Naive thymus-derived CD4-positive, alpha-beta T cell (primary cell): ENCODE data around the gene NTM. TPM values are rescaled to one million over a fixed set of nuclear protein-coding genes. Genes with fewer than 3 reads are reported as not detected.

Experiments used
- ATAC-seq: fragments of 150-1000 bp; cut with Tn5 transposase; 2 replicates; pipeline ENCODE4 v1.10.0; 2021; ENCODE audit warnings: mild to moderate bottlenecking, moderate library complexity
- CTCF ChIA-PET: fragments of 350-600 bp; sonication (Branson Sonifier 250); formaldehyde crosslinking; loops from one replicate; lab custom pipeline; 2021; ENCODE audit warnings: antibody characterized with exemption; lab: Charles Lee
- POLR2A ChIA-PET: fragments of 350-600 bp; sonication (Branson Sonifier 250); formaldehyde crosslinking; loops from one replicate; lab custom pipeline; 2021; ENCODE audit warnings: antibody characterized with exemption, inconsistent platforms; lab: Charles Lee
- DNase-seq, 9 donors: peaks; one replicate each; pipeline versions ENCODE4 v3.0.0 to v3.0.0-alpha.2; 2020 to 2022; ENCODE audit warnings: mixed read lengths in 1 of 9
- H3K27ac ChIP-seq: one replicate; pipeline ENCODE4 v1.7.0; 2013; ENCODE audit warnings: mild to moderate bottlenecking, low read depth, low read length, moderate library complexity
- H3K27me3 ChIP-seq, 2 donors: one replicate each; pipeline ENCODE4 v1.7.0; 2013; ENCODE audit warnings: low read length in 2 of 2, mild to moderate bottlenecking in 2 of 2, moderate library complexity in 2 of 2; ENCODE audit not compliant: control insufficient read depth in 2 of 2, insufficient read depth in 2 of 2
- H3K36me3 ChIP-seq, 3 experiments: 1 replicate in 2 of 3; 2 replicates in 1 of 3; pipeline ENCODE4 v1.7.0; 2013; ENCODE audit warnings: low read length in 3 of 3, mild to moderate bottlenecking in 3 of 3, moderate library complexity in 1 of 3; ENCODE audit not compliant: insufficient read depth in 3 of 3, control insufficient read depth in 2 of 3
- H3K4me1 ChIP-seq, 2 donors: one replicate each; pipeline ENCODE4 v1.7.0; 2013; ENCODE audit warnings: low read length in 2 of 2, mild to moderate bottlenecking in 2 of 2, moderate library complexity in 1 of 2; ENCODE audit not compliant: control insufficient read depth in 2 of 2, insufficient read depth in 2 of 2
- H3K4me3 ChIP-seq: 2 replicates; pipeline ENCODE4 v1.7.0; 2013; ENCODE audit warnings: mild to moderate bottlenecking, low read length
- H3K9me3 ChIP-seq, 3 experiments: 1 replicate in 2 of 3; 2 replicates in 1 of 3; pipeline ENCODE4 v1.7.0; 2013; ENCODE audit warnings: low read length in 3 of 3; ENCODE audit not compliant: control insufficient read depth in 2 of 3
- H3K27ac Mint-ChIP-seq, 9 donors: one replicate each; pipeline ENCODE4 v1.8.0; 2020 to 2022; ENCODE audit warnings: mixed read lengths in 9 of 9, mild to moderate bottlenecking in 8 of 9, moderate library complexity in 5 of 9, inconsistent platforms in 2 of 9
- H3K27me3 Mint-ChIP-seq, 5 donors: one replicate each; pipeline ENCODE4 v1.8.0; 2021 to 2022; ENCODE audit warnings: mixed read lengths in 5 of 5, mild to moderate bottlenecking in 1 of 5
- H3K36me3 Mint-ChIP-seq, 5 donors: one replicate each; pipeline ENCODE4 v1.8.0; 2020 to 2022; ENCODE audit warnings: mixed read lengths in 5 of 5, mild to moderate bottlenecking in 3 of 5, inconsistent platforms in 1 of 5
- H3K4me1 Mint-ChIP-seq, 7 donors: one replicate each; pipeline ENCODE4 v1.8.0; 2020 to 2022; ENCODE audit warnings: mixed read lengths in 7 of 7, mild to moderate bottlenecking in 3 of 7, inconsistent platforms in 1 of 7
- H3K4me3 Mint-ChIP-seq, 10 donors: one replicate each; pipeline ENCODE4 v1.8.0; 2020 to 2022; ENCODE audit warnings: mild to moderate bottlenecking in 10 of 10, mixed read lengths in 10 of 10, moderate library complexity in 6 of 10, inconsistent platforms in 2 of 10
- H3K9me3 Mint-ChIP-seq, 11 donors: one replicate each; pipeline ENCODE4 v1.8.0; 2020 to 2022; ENCODE audit warnings: mixed read lengths in 11 of 11, mild to moderate bottlenecking in 4 of 11, inconsistent platforms in 1 of 11, moderate library complexity in 1 of 11
- intact Hi-C, 2 donors: fragments of 100-400 bp; cut with micrococcal nuclease; formaldehyde crosslinking; loops; one replicate each; pipeline ENCODE4 v1.15.1; 2023
- polyA plus RNA-seq, 2 donors: library from polyadenylated mRNA; unstranded; fragments of 300-500 nt; fragmentation: Illumina TruSeq; gene quantifications; one replicate each; pipeline ENCODE4 v1.2.3, GENCODE V29; 2021
- total RNA-seq, 6 experiments: library from RNA in 5 of 6; stranded (reverse) in 5 of 6; gene quantifications; 1 replicate in 5 of 6; 2 replicates in 1 of 6; pipeline ENCODE4 v1.2.3 and lab custom pipeline; 2021 to 2026

The NTM gene
- total and polyA plus RNA-seq, 7 experiments from 2014 or later = not detected

DNA sequence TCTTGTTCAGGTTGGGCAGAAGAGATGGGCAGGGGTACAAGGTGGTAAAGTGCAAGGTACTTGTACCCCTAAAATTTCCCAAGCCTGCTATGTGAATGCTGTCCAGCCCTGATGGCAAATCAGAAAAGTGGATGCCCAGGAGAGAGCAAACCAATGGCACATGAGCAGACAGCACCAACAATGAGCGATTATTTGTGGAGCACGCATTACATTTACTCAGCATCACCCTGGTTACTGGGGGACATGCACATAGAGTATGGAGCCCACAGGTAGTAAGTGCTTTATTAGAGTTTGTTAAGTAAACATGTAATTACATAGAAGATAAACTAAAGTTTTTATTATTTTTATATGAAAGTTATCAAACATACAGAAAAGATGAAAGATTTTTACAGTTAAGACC is 165.7 kb downstream of the NTM start:
- Mint-ChIP-seq H3K4me1 (no peaks in the 10 kb centered on the region), H3K27me3 (peaks cover 0 to 4% (median 0%) of the 10 kb centered on the region in 5 donors), H3K36me3 (no peaks in the 10 kb centered on the region), H3K9me3 (peaks cover 0 to 15% (median 4%) of the 10 kb centered on the region in 11 donors), H3K27ac (no peak overlapping the region), H3K4me3 (no peak overlapping the region)
- ATAC-seq = no peak
- Histone ChIP-seq H3K4me3 (no peak overlapping the region), H3K4me1 (no peaks in the 10 kb centered on the region), H3K9me3 (no peaks in the 10 kb centered on the region), H3K27me3 (no peaks in the 10 kb centered on the region), H3K36me3 (no peaks in the 10 kb centered on the region), H3K27ac (no peak overlapping the region)
- POLR2A ChIA-PET = no interaction called here
- no peak for DNase-seq
- CTCF ChIA-PET = no interaction called here
- intact Hi-C loops = no loop called here

DNA sequence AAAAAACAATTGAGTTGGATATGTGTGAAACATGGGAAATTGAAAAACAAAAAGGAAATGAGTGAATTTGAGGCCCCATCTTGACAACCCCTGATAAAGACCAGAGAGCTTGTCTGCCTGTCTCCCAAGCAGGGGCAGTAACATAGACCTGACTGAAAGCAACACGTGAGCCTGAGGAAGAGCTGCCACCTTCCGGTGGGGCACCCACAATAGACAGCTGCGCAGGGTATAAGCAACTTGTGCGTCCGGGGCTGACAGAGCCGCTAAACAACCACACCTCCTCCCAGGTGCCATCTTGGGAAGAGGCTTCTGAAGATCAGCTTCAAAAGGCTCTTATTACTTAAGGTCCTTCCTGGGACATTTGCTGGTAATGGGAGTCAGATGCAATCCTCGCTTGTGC is 166.8 kb downstream of the NTM start:
- Mint-ChIP-seq H3K36me3 (no peaks in the 10 kb centered on the region), H3K27me3 (peaks cover 0 to 2% (median 0%) of the 10 kb centered on the region in 5 donors)
- CTCF ChIA-PET = no interaction called here

DNA sequence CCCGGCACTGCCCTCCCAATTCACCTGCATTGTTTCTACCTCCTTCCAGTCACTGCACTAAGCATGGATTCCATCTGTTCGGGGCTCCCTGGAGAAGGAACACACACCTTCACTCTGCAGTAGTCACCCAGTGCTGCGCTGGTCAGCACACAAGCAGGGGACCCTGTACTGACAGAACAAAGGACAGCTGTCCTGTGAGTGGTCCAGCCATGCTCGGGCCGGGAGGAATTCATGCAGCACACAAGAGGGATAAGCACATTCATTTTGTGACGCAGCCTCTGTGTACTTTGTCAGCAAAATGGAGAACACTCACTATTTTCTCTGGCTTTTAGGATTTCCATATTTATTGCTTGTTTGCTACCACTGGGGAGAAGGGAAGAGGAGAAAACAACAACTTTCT is 167.3 kb downstream of the NTM start:
- no peak for ATAC-seq
- no peak overlapping the region for H3K27ac ChIP-seq

More for the DNA sequence above, 166.8 kb downstream of the NTM start:
- H3K9me3 ChIP-seq = no peaks in the 10 kb centered on the region
- no peaks in the 10 kb centered on the region for H3K36me3 ChIP-seq
- H3K4me1 Mint-ChIP-seq = no peaks in the 10 kb centered on the region
- no peak for DNase-seq
- ATAC-seq = no peak
- H3K4me1 ChIP-seq = no peaks in the 10 kb centered on the region
- intact Hi-C loops = no loop called here
- no peak overlapping the region for H3K27ac Mint-ChIP-seq
- POLR2A ChIA-PET = no interaction called here
- H3K9me3 Mint-ChIP-seq = peaks cover 0 to 21% (median 4%) of the 10 kb centered on the region in 11 donors
- H3K27ac ChIP-seq = no peak overlapping the region
- H3K4me3 Mint-ChIP-seq = no peak overlapping the region
- no peaks in the 10 kb centered on the region for H3K27me3 ChIP-seq
- H3K4me3 ChIP-seq = no peak overlapping the region

DNA sequence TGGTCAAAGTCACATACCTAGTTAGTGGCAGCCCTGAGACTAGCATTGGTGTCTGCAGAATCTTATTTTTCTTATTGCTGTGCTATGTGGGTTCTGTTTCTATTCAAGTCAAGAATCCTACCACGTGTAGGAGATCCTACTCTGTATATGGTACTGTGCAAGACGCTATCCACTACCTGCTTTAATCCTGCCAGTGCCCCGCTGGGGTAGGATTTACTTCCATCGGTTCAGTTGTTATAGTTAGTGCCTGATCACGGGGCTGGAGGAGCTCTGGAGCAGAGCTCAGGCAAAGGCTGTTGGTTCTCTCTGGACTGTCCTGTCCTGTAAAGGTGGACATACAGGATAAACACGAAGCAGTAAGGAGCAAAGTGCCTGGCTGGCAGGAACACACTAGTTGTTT is 167.9 kb downstream of the NTM start:
- ATAC-seq (no peak), DNase-seq (no peak)
- Mint-ChIP-seq H3K27me3 (peaks cover 0 to 5% (median 0%) of the 10 kb centered on the region in 5 donors), H3K4me1 (no peaks in the 10 kb centered on the region), H3K4me3 (no peak overlapping the region), H3K9me3 (peaks cover 0 to 21% (median 4%) of the 10 kb centered on the region in 11 donors), H3K27ac (no peak overlapping the region), H3K36me3 (peaks cover 0 to 4% (median 0%) of the 10 kb centered on the region in 5 donors)
- POLR2A ChIA-PET = no interaction called here
- Histone ChIP-seq H3K4me3 (no peak overlapping the region), H3K36me3 (no peaks in the 10 kb centered on the region), H3K4me1 (no peaks in the 10 kb centered on the region), H3K27me3 (no peaks in the 10 kb centered on the region), H3K27ac (no peak overlapping the region), H3K9me3 (no peaks in the 10 kb centered on the region)
- CTCF ChIA-PET = no interaction called here
- intact Hi-C loops = no loop called here

More for the DNA sequence above, 167.3 kb downstream of the NTM start:
- CTCF ChIA-PET = no interaction called here
- DNase-seq = no peak
- peaks cover 0 to under 1% (median 0%) of the 10 kb centered on the region in 5 donors for H3K27me3 Mint-ChIP-seq
- no peak overlapping the region for H3K4me3 Mint-ChIP-seq
- intact Hi-C loops = no loop called here
- H3K4me3 ChIP-seq = no peak overlapping the region
- no peaks in the 10 kb centered on the region for H3K36me3 ChIP-seq
- peaks cover 0 to 21% (median 4%) of the 10 kb centered on the region in 11 donors for H3K9me3 Mint-ChIP-seq
- no peaks in the 10 kb centered on the region for H3K36me3 Mint-ChIP-seq
- POLR2A ChIA-PET = no interaction called here
- H3K27me3 ChIP-seq = no peaks in the 10 kb centered on the region
- H3K27ac Mint-ChIP-seq = no peak overlapping the region
- H3K4me1 Mint-ChIP-seq = no peaks in the 10 kb centered on the region
- no peaks in the 10 kb centered on the region for H3K4me1 ChIP-seq
- H3K9me3 ChIP-seq = no peaks in the 10 kb centered on the region

DNA sequence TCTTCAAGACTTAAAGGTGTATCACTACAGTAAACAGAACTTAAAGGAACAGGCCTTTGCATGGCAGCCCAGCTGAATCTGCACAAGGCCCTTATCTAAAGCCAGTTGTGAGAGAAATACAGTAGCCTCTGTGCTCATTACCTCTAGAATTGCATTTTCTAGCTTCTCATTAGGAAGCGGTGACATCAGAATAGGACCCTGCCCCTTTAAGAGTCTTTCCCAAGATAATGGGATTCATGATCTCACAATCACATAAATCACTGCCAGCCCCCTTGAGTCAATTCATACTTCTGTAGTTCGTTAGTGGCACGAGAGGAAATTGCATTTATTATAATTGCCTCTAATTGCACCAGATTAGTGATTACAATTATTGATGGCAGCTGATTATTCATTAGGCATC is 170.3 kb downstream of the NTM start:
- intact Hi-C loops = no loop called here
- ChIA-PET POLR2A (no interaction called here), CTCF (no interaction called here)
- no peak for DNase-seq
- H3K27me3 ChIP-seq = no peaks in the 10 kb centered on the region
- H3K36me3 Mint-ChIP-seq = peaks cover 0 to 7% (median 0%) of the 10 kb centered on the region in 5 donors
- H3K36me3 ChIP-seq = no peaks in the 10 kb centered on the region
- no peak overlapping the region for H3K27ac ChIP-seq
- H3K9me3 Mint-ChIP-seq = peaks cover 0 to 26% (median 4%) of the 10 kb centered on the region in 11 donors
- no peak overlapping the region for H3K4me3 Mint-ChIP-seq
- H3K4me1 ChIP-seq = no peaks in the 10 kb centered on the region
- no peak overlapping the region for H3K4me3 ChIP-seq
- H3K9me3 ChIP-seq = no peaks in the 10 kb centered on the region
- no peak for ATAC-seq
- peaks cover 0 to 9% (median 6%) of the 10 kb centered on the region in 5 donors for H3K27me3 Mint-ChIP-seq
- H3K27ac Mint-ChIP-seq = no peak overlapping the region
- H3K4me1 Mint-ChIP-seq = no peaks in the 10 kb centered on the region

DNA sequence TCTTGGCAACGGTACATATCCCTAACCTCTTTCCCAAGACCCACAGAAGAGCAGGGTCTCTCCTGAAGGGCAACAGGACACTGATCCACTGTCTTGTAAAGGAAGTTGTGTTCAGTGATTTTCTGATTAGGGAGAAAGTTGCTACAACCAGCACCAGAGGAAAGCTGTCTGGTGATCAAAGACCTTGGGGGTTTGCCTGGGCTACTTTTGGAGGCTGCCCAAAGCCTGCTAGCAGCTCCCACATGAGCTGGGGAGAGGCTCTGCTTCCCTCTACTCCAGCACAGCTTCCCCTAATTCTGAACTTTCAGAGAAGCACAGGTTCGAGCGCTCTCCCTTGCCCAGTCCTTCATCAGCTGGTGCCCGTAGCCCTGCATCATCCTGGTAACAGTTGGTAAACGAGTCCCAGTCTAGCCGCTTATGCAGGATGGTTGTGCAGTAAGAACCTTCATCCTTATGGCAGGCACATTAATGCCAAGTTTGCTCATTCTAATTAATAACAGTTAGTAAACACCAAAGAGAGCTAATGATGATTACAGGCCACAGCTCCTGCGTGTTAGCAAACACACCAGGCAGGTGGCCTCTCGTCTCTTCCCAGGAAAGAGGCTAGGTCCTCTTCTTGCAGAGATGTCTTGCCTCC is 173.1 kb downstream of the NTM start:
- no peak overlapping the region for H3K27ac Mint-ChIP-seq
- no peaks in the 10 kb centered on the region for H3K9me3 ChIP-seq
- peaks cover 0 to 24% (median 4%) of the 10 kb centered on the region in 11 donors for H3K9me3 Mint-ChIP-seq

DNA sequence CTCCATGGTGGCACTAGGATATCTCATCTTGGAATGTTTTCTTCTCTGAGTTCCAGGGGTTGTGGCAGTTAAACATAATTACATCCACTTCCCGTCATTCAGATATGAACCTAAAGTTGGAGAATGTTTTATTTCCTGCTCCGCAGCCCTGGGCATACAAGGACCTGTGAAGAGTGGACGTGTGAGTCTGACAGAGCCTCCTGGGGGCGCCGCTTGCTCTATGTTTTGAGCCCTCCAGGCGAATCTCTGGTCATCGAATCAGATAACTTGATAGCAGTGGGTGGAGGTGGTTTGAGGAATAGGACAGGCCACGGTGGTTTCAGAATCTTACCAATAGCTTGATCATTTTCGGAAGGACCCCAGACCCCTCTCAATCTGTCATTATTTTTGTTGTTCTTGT is 174.2 kb downstream of the NTM start:
- H3K36me3 Mint-ChIP-seq = peaks cover 0 to 7% (median 0%) of the 10 kb centered on the region in 5 donors
- Histone ChIP-seq H3K4me3 (no peak overlapping the region), H3K27me3 (no peaks in the 10 kb centered on the region), H3K36me3 (no peaks in the 10 kb centered on the region), H3K9me3 (no peaks in the 10 kb centered on the region), H3K27ac (no peak overlapping the region), H3K4me1 (no peaks in the 10 kb centered on the region)
- DNase-seq = no peak
- no peak overlapping the region for H3K27ac Mint-ChIP-seq
- peaks cover 0 to 17% (median 2%) of the 10 kb centered on the region in 11 donors for H3K9me3 Mint-ChIP-seq
- POLR2A ChIA-PET = no interaction called here
- intact Hi-C loops = no loop called here
- CTCF ChIA-PET = no interaction called here
- H3K4me3 Mint-ChIP-seq = no peak overlapping the region
- no peak for ATAC-seq
- H3K27me3 Mint-ChIP-seq = peaks cover 0 to 19% (median 9%) of the 10 kb centered on the region in 5 donors
- no peaks in the 10 kb centered on the region for H3K4me1 Mint-ChIP-seq

More for the DNA sequence above, 173.1 kb downstream of the NTM start:
- H3K27ac ChIP-seq = no peak overlapping the region
- ChIA-PET POLR2A (no interaction called here), CTCF (no interaction called here)
- H3K4me1 ChIP-seq = no peaks in the 10 kb centered on the region
- Mint-ChIP-seq H3K36me3 (peaks cover 0 to 7% (median 0%) of the 10 kb centered on the region in 5 donors), H3K4me3 (no peak overlapping the region), H3K27me3 (peaks cover 0 to 19% (median 9%) of the 10 kb centered on the region in 5 donors), H3K4me1 (no peaks in the 10 kb centered on the region)
- DNase-seq (no peak), ATAC-seq (no peak)
- intact Hi-C loops = no loop called here
- no peak overlapping the region for H3K4me3 ChIP-seq
- H3K36me3 ChIP-seq = no peaks in the 10 kb centered on the region
- no peaks in the 10 kb centered on the region for H3K27me3 ChIP-seq
